Hepatocyte (in vitro differentiated cells): ENCODE measurements around the gene SIGLEC10.

ENCODE experiments used
- CTCF ChIP-seq: fragments of 200-600 bp; sonication (generic); IDR thresholded peaks from 2 replicates; pipeline ENCODE4 v1.5.1; 2016; ENCODE audit warnings: antibody characterized with exemption, mild to moderate bottlenecking; ENCODE audit not compliant: poor library complexity
- EZH2phosphoT487 ChIP-seq: fragments of 200-600 bp; sonication (generic); IDR thresholded peaks from one replicate; pipeline ENCODE4 v1.6.1; 2018; ENCODE audit warnings: antibody characterized with exemption, mild to moderate bottlenecking, low read depth, moderate library complexity; ENCODE audit not compliant: unreplicated experiment, severe bottlenecking

GRCh38 chr19:51407511-51408131 is 9.8 kb downstream of the SIGLEC10 start:
- TF ChIP-seq CTCF (peak; percentile 47), EZH2phosphoT487 (no peak)
